IPS-15b (cell line): ENCODE results near the gene CRTC1.

ENCODE experiments used
- H3K27me3 ChIP-seq: one replicate; pipeline ENCODE4 v1.6.1; 2013; ENCODE audit warnings: low read length; ENCODE audit not compliant: control insufficient read depth, insufficient read depth
- H3K36me3 ChIP-seq: one replicate; pipeline ENCODE4 v1.6.1; 2013; ENCODE audit warnings: low read length; ENCODE audit not compliant: control insufficient read depth, insufficient read depth
- H3K4me1 ChIP-seq: one replicate; pipeline ENCODE4 v1.6.1; 2013; ENCODE audit warnings: mild to moderate bottlenecking, low read length; ENCODE audit not compliant: control insufficient read depth, insufficient read depth
- H3K4me3 ChIP-seq: one replicate; pipeline ENCODE4 v1.5.1; 2013; ENCODE audit warnings: low read depth, low read length
- H3K9ac ChIP-seq: one replicate; pipeline ENCODE4 v1.6.1; 2013; ENCODE audit warnings: low read depth, mild to moderate bottlenecking, low read length
- H3K9me3 ChIP-seq: one replicate; pipeline ENCODE4 v1.6.1; 2013; ENCODE audit warnings: mild to moderate bottlenecking, low read length; ENCODE audit not compliant: control insufficient read depth, insufficient read depth

Gene CRTC1

GRCh38 chr19:18696023-18696422, 12.5 kb downstream of the CRTC1 start:
- H3K9ac ChIP-seq, result no peak overlapping the region
- no peaks in the 10 kb centered on the region for H3K27me3 ChIP-seq
- no peak overlapping the region for H3K4me3 ChIP-seq
- H3K9me3 ChIP-seq, result no peaks in the 10 kb centered on the region
- H3K36me3 ChIP-seq, result no peaks in the 10 kb centered on the region
- no peaks in the 10 kb centered on the region for H3K4me1 ChIP-seq

GRCh38 chr19:18697680-18698079, 14.2 kb downstream of the CRTC1 start:
- Histone ChIP-seq H3K36me3 (no peaks in the 10 kb centered on the region), H3K27me3 (no peaks in the 10 kb centered on the region), H3K9me3 (no peaks in the 10 kb centered on the region), H3K4me1 (no peaks in the 10 kb centered on the region), H3K9ac (no peak overlapping the region), H3K4me3 (no peak overlapping the region)

- H3K27me3 ChIP-seq, result no peaks in the 10 kb centered on the region
- H3K36me3 ChIP-seq, result no peaks in the 10 kb centered on the region
- no peak overlapping the region for H3K4me3 ChIP-seq
- no peaks in the 10 kb centered on the region for H3K4me1 ChIP-seq
- H3K9ac ChIP-seq, result no peak overlapping the region
- H3K9me3 ChIP-seq, result no peaks in the 10 kb centered on the region
These were observed 15.1 kb downstream of the CRTC1 start for GRCh38 chr19:18698321-18699167.

- no peaks in the 10 kb centered on the region for H3K27me3 ChIP-seq
- H3K9ac ChIP-seq, result no peak overlapping the region
- H3K4me1 ChIP-seq, result no peaks in the 10 kb centered on the region
- no peaks in the 10 kb centered on the region for H3K9me3 ChIP-seq
- no peak overlapping the region for H3K4me3 ChIP-seq
- no peaks in the 10 kb centered on the region for H3K36me3 ChIP-seq
These were observed 16.0 kb downstream of the CRTC1 start for GRCh38 chr19:18699403-18700054.

DNA sequence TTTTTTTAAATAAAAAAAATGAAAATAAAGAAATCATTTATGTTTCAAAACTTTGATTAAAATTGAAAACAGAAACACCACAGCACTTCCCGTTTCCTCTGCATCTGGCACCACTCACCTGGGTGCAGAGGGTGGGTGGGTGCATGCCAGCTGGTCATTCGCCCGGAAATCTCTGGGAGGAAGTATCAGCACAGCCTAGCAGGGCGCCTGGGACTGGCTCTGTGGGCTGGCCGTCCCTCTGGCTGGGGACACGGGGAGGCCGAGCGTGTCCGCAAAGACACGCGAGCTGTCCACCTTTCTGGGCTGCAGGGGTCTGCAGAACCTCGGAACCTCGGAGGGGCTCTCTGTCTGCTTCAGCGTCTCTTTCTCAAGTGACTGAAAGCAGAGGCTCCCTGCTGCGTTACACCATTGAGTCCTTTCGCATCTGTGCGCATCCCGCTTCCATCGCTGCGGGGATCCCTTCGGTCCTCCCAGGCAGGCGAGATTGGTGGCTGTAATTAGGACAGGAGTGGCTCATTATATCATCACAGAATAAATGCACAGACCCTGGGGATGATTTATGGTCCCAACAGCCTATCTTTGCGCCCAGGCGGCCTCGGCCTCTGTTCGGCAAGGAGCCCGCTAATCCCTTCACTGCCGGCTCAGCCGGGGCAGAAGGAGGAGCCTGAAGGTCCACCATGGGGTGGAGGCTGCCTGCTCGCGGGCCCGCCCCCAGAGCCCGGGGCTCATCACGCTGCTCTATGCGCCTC, 17.2 kb downstream of the CRTC1 start:
- Histone ChIP-seq H3K9ac (no peak overlapping the region), H3K4me1 (no peaks in the 10 kb centered on the region), H3K27me3 (no peaks in the 10 kb centered on the region), H3K4me3 (peak overlapping the region; percentile 58), H3K36me3 (no peaks in the 10 kb centered on the region), H3K9me3 (no peaks in the 10 kb centered on the region)

- Histone ChIP-seq H3K9me3 (no peaks in the 10 kb centered on the region), H3K36me3 (no peaks in the 10 kb centered on the region), H3K4me3 (peak overlapping the region; percentile 18), H3K27me3 (no peaks in the 10 kb centered on the region), H3K9ac (no peak overlapping the region), H3K4me1 (no peaks in the 10 kb centered on the region)
These were observed 17.7 kb downstream of the CRTC1 start for GRCh38 chr19:18701250-18701608.

- no peaks in the 10 kb centered on the region for H3K36me3 ChIP-seq
- H3K9ac ChIP-seq, result no peak overlapping the region
- H3K9me3 ChIP-seq, result no peaks in the 10 kb centered on the region
- no peak overlapping the region for H3K4me3 ChIP-seq
- no peaks in the 10 kb centered on the region for H3K4me1 ChIP-seq
- no peaks in the 10 kb centered on the region for H3K27me3 ChIP-seq
These were observed 20.6 kb downstream of the CRTC1 start for GRCh38 chr19:18704054-18704453.

GRCh38 chr19:18704971-18705370, 21.5 kb downstream of the CRTC1 start:
- Histone ChIP-seq H3K4me1 (no peaks in the 10 kb centered on the region), H3K9me3 (no peaks in the 10 kb centered on the region), H3K9ac (no peak overlapping the region), H3K36me3 (no peaks in the 10 kb centered on the region), H3K27me3 (no peaks in the 10 kb centered on the region), H3K4me3 (no peak overlapping the region)

GRCh38 chr19:18708452-18709231, 25.2 kb downstream of the CRTC1 start:
- Histone ChIP-seq H3K36me3 (no peaks in the 10 kb centered on the region), H3K4me1 (no peaks in the 10 kb centered on the region), H3K9ac (peak overlapping the region; percentile 29), H3K9me3 (no peaks in the 10 kb centered on the region), H3K27me3 (no peaks in the 10 kb centered on the region), H3K4me3 (no peak overlapping the region)

DNA sequence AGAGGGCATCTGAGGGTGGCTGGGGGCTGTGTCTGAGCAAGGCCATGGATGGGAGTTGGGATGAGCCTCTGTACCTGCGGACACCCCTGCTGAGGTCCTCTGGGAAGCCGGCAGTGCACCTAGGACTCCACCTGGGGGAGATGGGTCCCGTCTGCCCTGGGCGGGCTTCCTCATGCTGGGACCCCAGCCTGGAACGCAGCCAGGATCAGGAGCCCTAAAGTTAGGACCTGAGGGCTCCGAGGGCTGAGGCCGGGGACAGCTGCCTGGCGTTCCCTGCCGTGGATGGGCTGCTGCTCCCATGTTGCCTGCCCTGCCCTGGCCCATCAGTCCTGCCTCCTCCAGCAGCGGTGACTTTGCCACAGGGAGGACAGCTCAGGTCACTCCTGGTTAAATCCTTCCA, 26.1 kb downstream of the CRTC1 start:
- Histone ChIP-seq H3K4me3 (no peak overlapping the region), H3K4me1 (no peaks in the 10 kb centered on the region), H3K36me3 (no peaks in the 10 kb centered on the region), H3K9me3 (no peaks in the 10 kb centered on the region), H3K9ac (no peak overlapping the region), H3K27me3 (no peaks in the 10 kb centered on the region)

- no peaks in the 10 kb centered on the region for H3K27me3 ChIP-seq
- H3K36me3 ChIP-seq, result no peaks in the 10 kb centered on the region
- H3K9me3 ChIP-seq, result no peaks in the 10 kb centered on the region
- H3K4me1 ChIP-seq, result no peaks in the 10 kb centered on the region
- no peak overlapping the region for H3K9ac ChIP-seq
- no peak overlapping the region for H3K4me3 ChIP-seq
These were observed 26.7 kb downstream of the CRTC1 start for GRCh38 chr19:18710186-18710585.
